Measurements from ENCODE around the gene SECTM1.

SECTM1 gene

DNA sequence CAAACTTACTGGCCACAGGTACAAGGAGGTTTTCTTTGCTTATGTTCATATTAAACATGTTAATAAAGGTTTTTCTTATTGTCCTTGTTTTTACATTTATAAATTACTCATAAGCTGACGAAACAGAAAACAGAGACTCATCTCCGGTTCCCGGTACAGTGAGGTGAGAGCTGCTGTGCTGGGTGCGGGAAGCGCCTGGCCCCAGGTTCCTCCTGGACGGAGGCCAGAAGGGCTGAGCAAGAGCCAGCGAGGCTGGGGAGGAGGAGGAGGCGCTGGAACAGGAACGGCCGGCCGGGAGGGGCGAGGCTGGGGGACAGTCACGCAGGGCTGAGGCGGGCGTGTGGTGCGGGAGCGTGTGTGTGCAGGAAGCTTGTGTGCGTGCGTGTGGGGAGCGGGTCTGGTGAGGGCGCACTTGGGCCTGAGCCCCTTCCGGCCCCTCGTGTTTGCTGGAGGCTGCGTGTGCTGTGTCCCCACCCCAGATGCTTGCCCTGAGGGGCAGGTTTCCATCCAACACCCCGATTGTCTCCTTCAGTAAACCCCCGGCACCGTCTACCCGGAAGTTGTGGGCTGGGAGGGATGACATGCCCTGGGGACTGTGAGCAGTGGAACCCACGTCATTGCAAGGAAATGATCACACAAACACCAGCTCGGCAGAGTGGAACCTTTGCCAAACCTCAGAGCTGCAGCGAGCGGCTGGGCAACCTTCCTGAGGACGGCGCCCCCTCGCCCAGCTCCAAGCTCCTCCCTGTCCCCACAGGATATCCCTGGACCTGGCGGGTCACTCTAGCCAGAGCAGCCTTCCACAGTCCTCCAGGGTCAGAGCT lies 35.6 kb downstream of the SECTM1 start:
- DNase-seq, result no peak

DNA sequence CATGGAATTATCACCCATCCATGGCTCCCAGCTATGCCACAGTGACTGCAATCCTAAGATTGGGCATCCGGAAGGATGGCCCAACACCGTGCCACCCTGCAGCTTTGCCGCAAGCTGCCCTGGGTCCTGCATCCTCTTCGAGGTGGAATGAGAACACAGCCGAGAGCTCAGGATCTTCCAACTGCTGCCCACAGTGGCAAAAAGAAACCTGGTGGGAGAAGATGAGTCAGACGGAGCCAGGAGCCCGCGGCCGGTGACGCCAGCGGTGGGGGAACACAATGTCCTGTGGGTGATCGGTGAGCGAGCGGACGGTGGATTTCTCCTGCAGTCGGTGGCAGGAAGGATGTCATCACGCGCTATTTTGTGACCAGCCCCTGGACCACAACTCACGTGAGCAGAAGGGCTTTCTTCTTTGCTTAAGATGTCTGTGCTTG lies 36.3 kb downstream of the SECTM1 start:
- DNase-seq, result no peak

- no peak for DNase-seq
Measured at GRCh38 chr17:82296511-82297279, 36.9 kb downstream of the SECTM1 start.

GRCh38 chr17:82295472-82295814 lies 38.1 kb downstream of the SECTM1 start:
- DNase-seq, result no peak

DNA sequence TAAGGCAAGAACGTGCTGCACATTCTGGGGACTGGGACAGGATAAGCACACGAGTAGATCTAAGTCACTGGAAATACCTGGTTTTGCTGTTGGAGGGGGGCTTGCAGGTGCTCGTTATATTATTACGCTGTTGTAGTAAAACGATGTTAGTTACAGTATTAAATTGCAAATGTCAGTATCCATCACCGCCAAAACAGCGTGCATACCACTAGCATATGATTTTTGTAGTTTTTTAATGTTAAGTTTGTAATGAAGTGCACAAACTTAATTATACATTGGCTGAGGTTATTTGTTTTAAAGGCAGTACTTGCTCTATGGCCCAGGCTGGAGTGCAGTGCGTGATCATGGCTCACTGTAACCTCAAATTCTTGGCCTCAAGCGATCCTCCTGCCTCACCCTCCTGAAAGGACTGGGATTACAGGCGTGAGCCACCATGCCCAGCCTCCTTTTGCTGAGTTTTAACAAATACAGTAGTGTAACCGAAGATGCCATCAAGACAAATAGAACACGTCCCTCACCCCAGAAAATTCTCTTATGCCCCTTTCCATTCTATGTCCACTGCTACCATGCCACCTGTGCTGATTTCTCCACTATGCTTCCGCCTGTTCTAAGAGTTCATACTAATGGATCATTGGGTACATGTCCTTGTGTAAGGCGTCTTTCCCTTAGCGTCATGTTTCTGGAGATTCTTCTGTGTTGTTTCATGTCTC lies 39.3 kb downstream of the SECTM1 start:
- DNase-seq, result peak; percentile 48

DNA sequence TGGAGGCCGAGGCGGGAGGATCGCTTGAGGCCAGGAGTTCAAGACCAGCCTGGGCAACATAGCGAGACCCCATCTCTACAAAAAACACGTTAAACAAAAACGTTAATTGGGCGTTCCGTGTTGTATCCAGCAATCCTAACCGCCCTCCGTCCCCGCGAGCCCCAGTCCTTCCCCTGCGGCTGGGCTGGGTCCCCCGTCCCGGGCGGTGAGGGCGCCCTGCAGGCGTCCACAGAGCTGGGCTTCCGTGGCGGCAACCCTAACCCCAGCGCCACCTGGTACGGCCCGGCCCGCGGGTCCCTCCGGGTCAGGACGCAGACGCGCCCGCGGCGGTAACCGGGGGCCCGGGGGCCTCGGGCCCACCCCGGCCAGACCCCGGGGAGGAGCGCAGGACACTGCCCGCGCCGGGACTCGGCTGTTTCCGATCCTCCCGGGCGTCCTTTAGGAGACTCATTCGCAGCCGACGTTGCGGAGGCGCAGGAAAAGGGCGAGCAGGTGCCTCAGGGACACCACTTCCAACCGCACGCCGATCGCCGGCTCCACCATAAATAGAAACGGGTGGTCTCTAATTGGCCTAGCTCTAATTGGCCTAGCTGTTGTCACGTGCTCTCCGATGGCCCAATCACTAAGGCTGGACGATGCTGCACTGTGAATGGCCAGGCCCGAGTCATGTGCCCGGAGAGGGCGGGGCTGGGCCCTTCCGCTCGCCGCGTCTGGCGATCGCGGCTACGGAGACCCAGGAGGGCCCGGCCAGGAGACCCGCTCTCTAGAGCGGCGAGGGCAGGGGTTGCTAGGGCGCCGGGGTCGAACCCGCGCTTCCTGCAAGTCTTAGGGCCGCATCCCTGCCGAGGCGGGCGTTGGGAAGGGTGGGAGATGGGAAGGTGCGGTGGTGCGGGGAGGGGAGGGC lies 41.1 kb downstream of the SECTM1 start:
- DNase-seq, result peak; percentile 99

GRCh38 chr17:82291582-82292250 lies 41.9 kb downstream of the SECTM1 start:
- no peak for DNase-seq

DNA sequence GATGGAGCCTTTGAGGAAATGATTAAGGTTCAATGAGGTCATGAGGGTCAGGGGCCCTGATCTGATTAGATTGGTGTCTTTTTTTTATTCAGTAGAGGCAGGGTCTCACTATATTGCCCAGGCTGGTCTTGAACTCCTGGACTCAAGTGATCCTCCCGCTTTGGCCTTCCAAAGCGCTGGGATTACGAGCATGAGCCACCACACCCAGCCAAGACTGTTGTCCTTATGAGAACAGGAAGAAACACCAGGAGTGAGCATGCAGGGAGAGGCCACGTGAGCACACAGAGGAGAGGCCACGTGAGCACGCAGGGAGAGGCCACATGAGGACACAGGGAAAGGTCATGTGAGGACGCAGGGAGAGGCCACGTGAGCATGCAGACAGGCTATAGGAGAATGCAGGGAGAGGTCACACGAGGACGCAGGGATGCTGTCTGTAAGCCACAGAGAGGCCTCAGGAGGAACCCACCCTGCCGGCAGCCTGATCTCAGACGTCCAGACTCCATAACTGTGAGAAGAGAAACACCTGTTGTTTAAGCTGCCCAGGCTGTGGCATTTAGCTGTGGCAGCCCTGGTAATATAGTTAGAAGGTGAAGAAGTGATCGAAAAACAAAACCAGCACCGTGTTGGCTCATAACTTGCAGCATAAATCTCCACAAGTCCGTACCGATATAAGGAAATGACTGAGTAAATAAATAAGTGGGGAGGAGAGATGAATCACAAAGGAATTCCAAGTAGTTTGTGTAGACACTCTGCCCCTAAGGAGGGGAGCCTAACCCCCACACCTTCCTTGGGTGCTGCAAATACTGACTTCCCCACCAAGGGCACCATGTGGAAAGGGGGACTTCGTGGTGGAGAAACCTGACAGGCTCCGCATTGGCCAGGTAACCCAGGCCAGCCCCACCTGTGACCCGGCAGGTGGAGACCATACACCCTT lies 45.4 kb downstream of the SECTM1 start:
- DNase-seq, result peak; percentile 95

- no peak for DNase-seq
Measured at GRCh38 chr17:82287013-82287867, 46.3 kb downstream of the SECTM1 start.

GRCh38 chr17:82285141-82285540 lies 48.4 kb downstream of the SECTM1 start:
- no peak for DNase-seq

DNA sequence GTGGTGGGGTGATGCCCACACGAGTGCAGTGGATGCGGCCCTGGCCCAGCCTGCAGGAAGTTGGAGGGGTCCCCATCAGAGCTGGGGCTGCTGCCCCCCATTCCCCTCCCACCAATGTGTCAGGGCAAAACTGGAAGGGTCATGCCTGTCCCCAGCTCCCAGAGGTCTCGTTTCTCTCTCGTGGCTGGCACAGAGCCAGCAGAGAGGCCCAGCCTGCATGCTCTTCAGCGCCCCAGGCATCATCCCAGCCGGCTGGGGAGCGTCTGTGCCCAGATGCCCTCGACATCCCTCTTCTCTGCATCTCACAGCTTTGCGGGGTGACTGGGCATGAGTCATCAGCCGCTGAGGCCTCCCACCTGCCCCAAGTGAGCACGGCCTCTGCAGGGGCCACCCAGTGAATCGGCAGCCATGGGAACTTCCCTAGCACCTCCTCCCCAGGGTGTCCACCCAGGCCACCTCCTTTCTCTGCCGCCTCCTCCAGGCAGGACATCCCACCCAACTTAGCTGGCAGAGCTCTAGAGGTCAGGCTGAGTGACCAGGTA lies 50.3 kb downstream of the SECTM1 start:
- DNase-seq, result no peak

- DNase-seq, result no peak
Measured at GRCh38 chr17:82282239-82283207, 51.0 kb downstream of the SECTM1 start.

DNA sequence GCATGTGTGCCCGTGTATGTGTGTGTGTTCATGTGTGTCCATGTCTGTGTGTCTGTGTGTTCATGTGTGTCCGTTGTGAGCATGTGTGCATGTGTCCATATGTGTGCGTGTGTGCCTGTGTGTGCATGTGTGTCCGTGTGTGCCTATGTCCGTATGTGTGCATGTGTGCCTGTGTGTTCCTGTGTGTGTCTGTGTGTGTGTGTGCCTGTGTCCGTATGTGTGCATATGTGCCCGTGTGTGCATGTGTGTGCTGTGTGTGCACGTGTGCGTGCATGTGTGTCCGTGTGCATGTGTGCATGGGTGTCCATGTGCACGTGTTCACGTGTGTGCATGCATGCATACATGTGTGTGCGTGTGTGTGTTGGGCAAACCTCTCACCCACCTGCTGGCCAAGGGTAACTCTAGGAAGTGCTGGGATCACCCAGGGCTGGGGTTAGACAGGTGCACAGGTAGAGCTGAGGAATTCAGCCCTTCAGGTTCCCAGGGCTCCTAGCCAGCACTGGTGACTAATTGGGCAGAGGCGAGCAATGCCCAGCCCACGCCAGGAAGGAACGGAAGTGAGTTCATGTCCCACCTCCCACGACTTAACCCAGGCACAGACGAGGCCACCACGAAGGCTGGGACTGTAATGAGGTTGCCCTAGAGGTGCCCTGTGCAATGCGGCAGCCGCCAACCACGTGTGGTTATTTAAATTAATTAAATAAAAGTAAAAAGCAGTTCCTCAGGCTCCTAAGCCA lies 51.9 kb downstream of the SECTM1 start:
- DNase-seq, result no peak

- no peak for DNase-seq
Measured at GRCh38 chr17:82281076-82281475, 52.5 kb downstream of the SECTM1 start.

GRCh38 chr17:82280537-82280936 lies 53.0 kb downstream of the SECTM1 start:
- no peak for DNase-seq

- DNase-seq, result no peak
Measured at GRCh38 chr17:82278786-82279391, 54.7 kb downstream of the SECTM1 start.

- DNase-seq, result no peak
Measured at GRCh38 chr17:82278308-82278707, 55.3 kb downstream of the SECTM1 start.
